Activated naive CD4-positive, alpha-beta T cell treated with anti-CD3 and anti-CD28 coated beads for 36 hours (primary cell): ENCODE measurements around the gene ANTXR2. TPM values are rescaled to one million over a fixed set of nuclear protein-coding genes. Genes with fewer than 3 reads are reported as not detected.

Experiments
- CTCF ChIA-PET: fragments of 350-600 bp; sonication (Branson Sonifier 250); formaldehyde crosslinking; loops from one replicate; lab custom pipeline; 2021; ENCODE audit warnings: antibody characterized with exemption; lab: Charles Lee
- DNase-seq: peaks from one replicate; pipeline ENCODE4 v3.0.0-alpha.2; 2020
- H3K27ac Mint-ChIP-seq: one replicate; pipeline ENCODE4 v1.8.0; 2021; ENCODE audit warnings: mild to moderate bottlenecking, mixed read lengths
- H3K27me3 Mint-ChIP-seq: one replicate; pipeline ENCODE4 v1.8.0; 2021; ENCODE audit warnings: low read depth, mixed read lengths
- H3K36me3 Mint-ChIP-seq: one replicate; pipeline ENCODE4 v1.8.0; 2021; ENCODE audit warnings: low read depth, mixed read lengths
- H3K4me1 Mint-ChIP-seq: one replicate; pipeline ENCODE4 v1.8.0; 2021; ENCODE audit warnings: low read depth, mixed read lengths
- H3K4me3 Mint-ChIP-seq: one replicate; pipeline ENCODE4 v1.8.0; 2021; ENCODE audit warnings: mild to moderate bottlenecking, moderate library complexity, mixed read lengths
- H3K9me3 Mint-ChIP-seq: one replicate; pipeline ENCODE4 v1.8.0; 2021; ENCODE audit warnings: mixed read lengths
- intact Hi-C: fragments of 100-400 bp; cut with micrococcal nuclease; formaldehyde crosslinking; loops from one replicate; pipeline ENCODE4 v1.15.1; 2023
- total RNA-seq, 2 experiments: library from RNA; stranded (reverse); gene quantifications; one replicate each; pipeline ENCODE4 v1.2.3, GENCODE V29; 2021

Gene ANTXR2
- total RNA-seq, 2 experiments from 2014 or later: 0.50 to 0.79 TPM

DNA sequence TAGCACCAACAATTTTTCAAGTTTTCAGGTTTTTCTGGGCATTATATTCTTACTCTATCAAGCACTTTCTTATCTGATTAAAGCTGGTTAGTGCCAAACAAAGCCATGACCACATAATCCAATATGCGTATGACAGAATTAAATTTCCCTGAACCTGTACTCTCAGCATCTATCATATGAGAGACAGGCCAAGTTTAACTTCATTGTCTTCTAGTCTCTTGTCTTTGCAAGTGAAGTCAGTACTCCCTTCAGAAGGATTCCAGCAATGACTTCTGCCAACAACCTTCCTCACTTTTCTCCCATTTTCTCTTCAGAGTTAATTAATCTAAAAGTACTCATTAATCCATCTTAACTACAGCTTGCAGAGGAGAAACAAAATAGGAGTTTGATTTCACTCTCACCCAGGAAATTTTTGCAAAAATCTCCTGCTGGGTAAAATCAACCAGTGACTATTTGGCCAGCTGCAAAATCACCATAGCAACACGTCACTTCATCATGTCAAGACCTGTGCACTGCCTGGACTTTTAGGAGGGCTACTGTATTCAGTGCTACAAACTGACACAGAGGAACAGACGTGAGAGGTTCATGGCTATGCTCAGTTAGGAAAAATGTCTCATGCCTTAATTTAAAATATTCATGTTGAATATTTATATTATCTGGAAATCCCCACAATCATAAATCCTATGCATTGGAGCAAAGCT, 208.4 kb downstream of the ANTXR2 start:
- H3K4me1 Mint-ChIP-seq: no peaks in the 10 kb centered on the region
- intact Hi-C loops: no loop called here
- no peak for DNase-seq
- no peaks in the 10 kb centered on the region for H3K9me3 Mint-ChIP-seq
- no peak overlapping the region for H3K27ac Mint-ChIP-seq
- H3K27me3 Mint-ChIP-seq: peaks cover 4% of the 10 kb centered on the region
- CTCF ChIA-PET: no interaction called here
- H3K36me3 Mint-ChIP-seq: no peaks in the 10 kb centered on the region
- H3K4me3 Mint-ChIP-seq: no peak overlapping the region

DNA sequence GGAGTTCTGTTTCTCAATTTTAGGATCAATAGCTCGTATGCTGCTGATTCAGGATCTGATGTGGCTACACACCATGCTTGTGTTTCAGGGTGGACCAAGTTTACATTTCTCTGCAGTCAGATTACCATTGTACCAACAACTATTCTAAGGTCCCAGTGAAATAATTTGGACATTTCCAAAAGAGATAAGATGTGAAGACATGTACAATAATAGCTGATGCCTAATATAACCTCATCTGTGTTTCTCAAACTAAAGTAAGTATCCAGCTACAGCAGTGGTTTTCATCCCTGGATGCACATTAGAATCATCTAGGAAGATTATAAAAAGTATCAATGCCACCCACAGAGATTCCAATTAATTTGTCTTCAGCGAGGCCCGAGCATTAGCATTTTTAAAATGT, 209.7 kb downstream of the ANTXR2 start:
- Mint-ChIP-seq H3K27ac (no peak overlapping the region), H3K27me3 (peaks cover 4% of the 10 kb centered on the region), H3K36me3 (no peaks in the 10 kb centered on the region), H3K9me3 (no peaks in the 10 kb centered on the region), H3K4me3 (no peak overlapping the region), H3K4me1 (no peaks in the 10 kb centered on the region)
- CTCF ChIA-PET: no interaction called here
- intact Hi-C loops: no loop called here
- no peak for DNase-seq

DNA sequence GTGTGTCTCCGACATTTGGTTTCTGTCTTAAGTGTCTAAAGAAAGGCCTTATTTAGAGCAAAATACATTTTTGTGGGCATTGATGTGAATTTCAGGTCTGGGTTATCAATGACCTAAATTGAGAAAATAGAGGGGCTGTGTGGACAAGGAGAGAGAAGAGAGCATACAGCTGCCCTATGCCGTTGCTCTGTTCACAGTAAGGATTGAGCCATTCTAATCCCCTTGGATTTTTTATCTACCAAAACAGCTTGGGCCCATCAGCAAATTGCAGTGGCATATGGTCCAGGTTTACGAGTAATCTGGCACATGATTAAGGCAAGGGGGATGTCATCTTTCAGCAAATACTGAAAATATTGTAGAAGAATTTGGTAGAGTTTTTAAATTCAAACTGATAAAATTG, 210.2 kb downstream of the ANTXR2 start:
- Mint-ChIP-seq H3K27ac (no peak overlapping the region), H3K27me3 (peaks cover 4% of the 10 kb centered on the region), H3K9me3 (no peaks in the 10 kb centered on the region), H3K4me1 (no peaks in the 10 kb centered on the region), H3K36me3 (no peaks in the 10 kb centered on the region), H3K4me3 (no peak overlapping the region)
- CTCF ChIA-PET: no interaction called here
- intact Hi-C loops: no loop called here
- DNase-seq: no peak

DNA sequence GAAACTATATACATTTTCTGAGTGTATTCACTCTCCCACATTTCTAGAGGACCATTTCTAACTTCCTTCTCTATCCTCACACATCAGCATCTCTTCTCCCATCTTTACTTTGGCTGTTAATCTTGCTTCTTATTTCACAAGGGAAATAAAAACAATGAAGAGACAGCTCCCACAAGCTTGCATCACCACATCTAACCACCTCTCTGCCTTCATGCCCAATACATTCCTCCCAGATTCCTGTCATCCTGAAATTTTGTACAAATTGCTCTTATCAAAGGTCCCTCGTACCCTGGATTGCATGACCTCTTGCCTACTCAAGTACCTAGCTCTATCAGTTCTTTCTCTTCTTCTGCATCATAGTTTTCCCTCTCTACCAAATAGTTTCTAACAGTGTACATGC, 215.2 kb downstream of the ANTXR2 start:
- Mint-ChIP-seq H3K27me3 (peaks cover 3% of the 10 kb centered on the region), H3K27ac (no peak overlapping the region), H3K4me1 (peaks cover under 1% of the 10 kb centered on the region), H3K4me3 (no peak overlapping the region), H3K36me3 (no peaks in the 10 kb centered on the region), H3K9me3 (no peaks in the 10 kb centered on the region)
- no peak for DNase-seq
- intact Hi-C loops: no loop called here
- CTCF ChIA-PET: interaction anchor here (0.6 kb wide), 2 partner anchors 1090 to 1939 kb away, joined by 3 to 4 read pairs; no protein-coding TSS in a partner anchor

DNA sequence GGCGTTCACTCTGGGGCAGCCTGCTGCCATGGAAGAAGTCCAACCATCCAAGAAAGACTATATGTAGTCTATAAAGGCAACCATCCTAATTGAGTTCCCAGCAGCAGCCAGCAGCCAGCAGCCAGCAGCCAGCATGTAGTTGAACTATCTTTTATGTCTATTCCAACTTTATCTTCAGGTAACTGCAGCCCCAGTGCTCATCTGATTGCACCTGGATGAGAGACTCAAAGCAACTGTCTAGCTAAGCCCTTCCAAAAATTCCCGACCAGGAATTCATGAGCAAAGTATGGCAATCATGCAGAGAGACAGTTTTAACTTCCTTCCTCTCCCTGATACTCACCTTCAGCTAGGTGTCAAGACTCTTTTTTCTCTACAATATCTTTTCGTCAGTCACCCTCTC, 216.8 kb downstream of the ANTXR2 start:
- no peaks in the 10 kb centered on the region for H3K36me3 Mint-ChIP-seq

DNA sequence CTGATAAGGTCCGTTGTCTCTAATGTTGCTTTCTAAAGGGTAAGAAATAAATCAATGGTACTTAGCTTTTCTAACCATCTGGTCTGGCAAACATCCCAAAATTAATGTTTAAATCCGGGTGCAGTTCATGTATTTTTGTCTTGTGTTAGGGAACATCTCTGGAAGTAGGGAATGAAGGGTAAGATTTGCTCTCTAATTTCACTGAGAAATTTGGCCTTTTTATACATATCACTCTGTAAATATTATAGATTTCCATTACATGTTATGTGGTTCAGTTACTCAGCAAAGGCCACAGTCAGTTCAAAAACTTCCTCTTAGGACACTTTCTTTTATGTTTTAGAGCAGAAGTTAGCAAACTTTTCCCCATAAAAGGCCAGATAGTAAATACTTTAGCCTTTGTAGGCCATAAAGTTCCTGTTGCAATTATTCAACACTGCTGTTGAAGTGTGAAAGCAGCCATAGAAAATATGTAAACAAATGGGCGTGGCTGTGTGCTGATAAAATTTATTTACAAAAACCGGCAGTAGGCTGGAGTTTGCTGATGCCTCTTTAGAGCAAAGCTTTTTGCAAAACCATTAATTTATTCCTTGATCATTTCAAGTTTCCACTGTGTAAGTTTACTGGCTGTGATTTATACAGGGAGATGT, 218.1 kb downstream of the ANTXR2 start:
- DNase-seq: no peak
- CTCF ChIA-PET: interaction anchor here (1.4 kb wide), 1 partner anchor 19 kb away, joined by 4 read pairs; no protein-coding TSS in a partner anchor
- no peaks in the 10 kb centered on the region for H3K36me3 Mint-ChIP-seq
- no peaks in the 10 kb centered on the region for H3K9me3 Mint-ChIP-seq
- peaks cover 1% of the 10 kb centered on the region for H3K27me3 Mint-ChIP-seq
- intact Hi-C loops: no loop called here
- no peak overlapping the region for H3K27ac Mint-ChIP-seq
- no peak overlapping the region for H3K4me3 Mint-ChIP-seq
- peaks cover 6% of the 10 kb centered on the region for H3K4me1 Mint-ChIP-seq

More for the DNA sequence above, 216.8 kb downstream of the ANTXR2 start:
- no peak for DNase-seq
- H3K4me1 Mint-ChIP-seq: peaks cover 6% of the 10 kb centered on the region
- CTCF ChIA-PET: interaction anchor here (1.4 kb wide), 1 partner anchor 20 kb away, joined by 4 read pairs; no protein-coding TSS in a partner anchor
- intact Hi-C loops: no loop called here
- no peaks in the 10 kb centered on the region for H3K9me3 Mint-ChIP-seq
- no peak overlapping the region for H3K27ac Mint-ChIP-seq
- peaks cover 1% of the 10 kb centered on the region for H3K27me3 Mint-ChIP-seq
- no peak overlapping the region for H3K4me3 Mint-ChIP-seq

DNA sequence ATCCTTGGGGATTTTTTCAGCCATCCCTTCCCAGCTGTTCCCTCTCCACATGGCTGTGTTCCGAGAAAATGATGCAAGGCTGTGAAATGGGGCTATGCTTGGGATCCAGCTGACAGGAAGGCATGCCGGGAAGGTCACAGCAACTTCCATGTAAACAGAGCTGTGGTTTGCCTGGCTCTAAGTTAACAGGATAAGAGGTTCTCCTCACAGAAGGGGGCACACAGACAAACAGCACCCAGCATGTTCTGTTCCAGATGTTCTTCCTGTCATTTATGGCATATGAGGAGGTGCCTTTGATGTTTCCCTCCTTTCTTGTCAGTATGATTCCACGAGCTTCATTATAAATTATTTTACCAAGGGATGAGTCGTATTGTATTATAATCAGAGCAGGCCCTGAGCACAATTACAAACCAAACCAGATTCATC, 220.7 kb downstream of the ANTXR2 start:
- intact Hi-C loops: no loop called here
- CTCF ChIA-PET: no interaction called here
- DNase-seq: no peak
- no peaks in the 10 kb centered on the region for H3K36me3 Mint-ChIP-seq
- H3K4me3 Mint-ChIP-seq: no peak overlapping the region
- H3K9me3 Mint-ChIP-seq: no peaks in the 10 kb centered on the region
- H3K27me3 Mint-ChIP-seq: peaks cover 1% of the 10 kb centered on the region
- no peak overlapping the region for H3K27ac Mint-ChIP-seq
- peaks cover 6% of the 10 kb centered on the region for H3K4me1 Mint-ChIP-seq

DNA sequence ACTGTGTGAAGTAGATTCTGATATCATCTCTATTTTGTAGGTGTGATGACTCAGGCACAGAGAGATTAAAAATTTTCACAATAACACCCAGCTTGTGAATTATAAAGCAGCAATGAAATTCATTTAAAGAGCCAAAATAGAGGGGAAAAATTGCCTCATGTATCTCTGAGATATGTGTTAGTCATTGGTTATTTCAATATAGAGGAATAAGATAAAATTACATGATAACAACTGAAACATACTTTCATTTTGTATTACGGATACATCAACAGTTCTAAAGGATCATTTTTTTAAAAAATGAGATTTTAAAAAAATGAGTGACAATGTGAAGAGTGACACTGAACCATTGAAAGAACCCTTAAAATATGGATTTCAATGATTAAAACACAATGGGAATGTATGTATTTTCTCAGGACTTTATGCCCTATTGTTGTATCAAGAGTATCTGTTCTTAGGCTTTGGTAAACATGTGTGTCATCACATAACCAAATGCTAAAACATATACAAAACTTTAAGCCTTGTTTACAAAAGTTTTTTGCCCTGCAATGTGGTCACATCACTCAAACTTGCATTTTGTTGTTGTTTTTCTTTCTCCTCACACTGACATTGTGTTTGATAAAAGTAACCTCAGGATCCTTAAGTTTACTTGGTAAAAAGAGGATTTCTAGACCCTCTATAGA, 221.3 kb downstream of the ANTXR2 start:
- no peak overlapping the region for H3K27ac Mint-ChIP-seq
- H3K4me1 Mint-ChIP-seq: peaks cover 6% of the 10 kb centered on the region
- CTCF ChIA-PET: no interaction called here
- H3K4me3 Mint-ChIP-seq: no peak overlapping the region
- H3K27me3 Mint-ChIP-seq: peaks cover 1% of the 10 kb centered on the region
- no peaks in the 10 kb centered on the region for H3K9me3 Mint-ChIP-seq
- H3K36me3 Mint-ChIP-seq: no peaks in the 10 kb centered on the region
- intact Hi-C loops: no loop called here
- no peak for DNase-seq

Other genes starting within 250 kb of the ANTXR2 start
- under 1 TPM; 0.29 to 0.35 TPM for gene PRDM8, start 124.3 kb upstream of the ANTXR2 start, total RNA-seq
- not detected for gene FGF5, start 193.4 kb upstream of the ANTXR2 start, total RNA-seq